COLO668 (cell line): ENCODE results near the gene SLC35F3.

Experiments
- DNase-seq: peaks from one replicate; lab custom pipeline; 2025; ENCODE audit not compliant: unreplicated experiment; lab: John Stamatoyannopoulos, UW

Gene SLC35F3

GRCh38 chr1:234355782-234356510 lies 451.5 kb downstream of the SLC35F3 start:
- DNase-seq = no peak

- peak; percentile 83 for DNase-seq
Observed at GRCh38 chr1:234356615-234357269, 452.3 kb downstream of the SLC35F3 start.

GRCh38 chr1:234357831-234358230 lies 453.4 kb downstream of the SLC35F3 start:
- no peak for DNase-seq

- DNase-seq = no peak
Observed at GRCh38 chr1:234361102-234361603, 456.7 kb downstream of the SLC35F3 start.

- DNase-seq = no peak
Observed at GRCh38 chr1:234362558-234362957, 458.1 kb downstream of the SLC35F3 start.

- DNase-seq = no peak
Observed at GRCh38 chr1:234368320-234369032, 464.0 kb downstream of the SLC35F3 start.

- DNase-seq = no peak
Observed at GRCh38 chr1:234369033-234369430, 464.6 kb downstream of the SLC35F3 start.

- DNase-seq = no peak
Observed at GRCh38 chr1:234369784-234370183, 465.3 kb downstream of the SLC35F3 start.

- no peak for DNase-seq
Observed at GRCh38 chr1:234371414-234371813, 466.9 kb downstream of the SLC35F3 start.

- DNase-seq = no peak
Observed at GRCh38 chr1:234372011-234372757, 467.7 kb downstream of the SLC35F3 start.

GRCh38 chr1:234373064-234373958 lies 468.8 kb downstream of the SLC35F3 start, which contains the start of gene COA6:
TSS of gene COA6 (plus strand) at chr1:234373456. CDS start at chr1:234373467, 11 bp downstream.
- peak; percentile 97 for DNase-seq

- no peak for DNase-seq
Observed at GRCh38 chr1:234373959-234374254, 469.4 kb downstream of the SLC35F3 start.
